LNCaP clone FGC (cell line): Measurements from ENCODE around the gene NUB1.

Experiments used
- DNase-seq: peaks from one replicate; pipeline ENCODE4 v3.0.0-alpha.2; 2011; ENCODE audit warnings: low read depth
- H3K4me3 ChIP-seq: 2 replicates; pipeline ENCODE4 v1.5.1; 2011; ENCODE audit warnings: mild to moderate bottlenecking, low read depth, low read length, control low read depth
- CTCF ChIP-seq: IDR thresholded peaks from 2 replicates; pipeline ENCODE4 v1.5.1; 2012; ENCODE audit warnings: mild to moderate bottlenecking; ENCODE audit not compliant: control insufficient read depth, insufficient read depth; ENCODE audit errors: extremely low read depth

Gene NUB1

GRCh38 chr7:151341357-151342101, at the start of gene NUB1:
Gene NUB1, plus strand, starts transcription at chr7:151341812. Its CDS starts 3,538 bp downstream, at chr7:151345350.
- TF ChIP-seq CTCF, result no peak
- H3K4me3 ChIP-seq, result peak within 1 kb of the TSS; percentile 85
- peak; percentile 23 for DNase-seq

- no peak for DNase-seq
- no peak for TF ChIP-seq CTCF
- no peak overlapping the region for H3K4me3 ChIP-seq
These were observed 48.8 kb upstream of the NUB1 start for GRCh38 chr7:151292850-151293249.

- no peak for DNase-seq
- no peak for TF ChIP-seq CTCF
- H3K4me3 ChIP-seq, result no peak overlapping the region
These were observed 45.2 kb upstream of the NUB1 start for GRCh38 chr7:151296202-151296992.

GRCh38 chr7:151298765-151299164, 42.8 kb upstream of the NUB1 start:
- no peak for DNase-seq
- H3K4me3 ChIP-seq, result no peak overlapping the region
- TF ChIP-seq CTCF, result no peak

GRCh38 chr7:151299530-151299929, 42.1 kb upstream of the NUB1 start:
- DNase-seq, result no peak
- no peak for TF ChIP-seq CTCF
- H3K4me3 ChIP-seq, result no peak overlapping the region

GRCh38 chr7:151299940-151300645, 41.5 kb upstream of the NUB1 start:
- H3K4me3 ChIP-seq, result no peak overlapping the region
- TF ChIP-seq CTCF, result no peak
- DNase-seq, result no peak
